Ovary (tissue), 3 donors: ENCODE data around the gene SHISA6.

ENCODE experiments used
- POLR2A ChIP-seq: fragments of 450-650 bp; IDR thresholded peaks from one replicate; pipeline ENCODE4 v1.6.1; 2017; ENCODE audit warnings: antibody characterized with exemption, mild to moderate bottlenecking, moderate library complexity
- TF ChIP-seq, protein P1 (sequence below), 3 donors: fragments of 450-650 bp in 2 of 3; fragments of 200-600 bp in 1 of 3; IDR thresholded peaks; one replicate each; pipeline versions ENCODE4 v1.5.1 to v1.8.0; 2016 to 2022; ENCODE audit warnings: antibody characterized with exemption in 3 of 3, mild to moderate bottlenecking in 1 of 3
- donor health status: DM: no; HTN: no; CAD: no.

GRCh38 chr17:11548398-11548797 lies 307.4 kb downstream of the SHISA6 start:
- TF ChIP-seq, protein P1, sequence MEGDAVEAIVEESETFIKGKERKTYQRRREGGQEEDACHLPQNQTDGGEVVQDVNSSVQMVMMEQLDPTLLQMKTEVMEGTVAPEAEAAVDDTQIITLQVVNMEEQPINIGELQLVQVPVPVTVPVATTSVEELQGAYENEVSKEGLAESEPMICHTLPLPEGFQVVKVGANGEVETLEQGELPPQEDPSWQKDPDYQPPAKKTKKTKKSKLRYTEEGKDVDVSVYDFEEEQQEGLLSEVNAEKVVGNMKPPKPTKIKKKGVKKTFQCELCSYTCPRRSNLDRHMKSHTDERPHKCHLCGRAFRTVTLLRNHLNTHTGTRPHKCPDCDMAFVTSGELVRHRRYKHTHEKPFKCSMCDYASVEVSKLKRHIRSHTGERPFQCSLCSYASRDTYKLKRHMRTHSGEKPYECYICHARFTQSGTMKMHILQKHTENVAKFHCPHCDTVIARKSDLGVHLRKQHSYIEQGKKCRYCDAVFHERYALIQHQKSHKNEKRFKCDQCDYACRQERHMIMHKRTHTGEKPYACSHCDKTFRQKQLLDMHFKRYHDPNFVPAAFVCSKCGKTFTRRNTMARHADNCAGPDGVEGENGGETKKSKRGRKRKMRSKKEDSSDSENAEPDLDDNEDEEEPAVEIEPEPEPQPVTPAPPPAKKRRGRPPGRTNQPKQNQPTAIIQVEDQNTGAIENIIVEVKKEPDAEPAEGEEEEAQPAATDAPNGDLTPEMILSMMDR (IDR thresholded peaks at IDR 0.05) = no peak
- TF ChIP-seq POLR2A = no peak
